GM08714 (cell line): Measurements from ENCODE around the gene VAT1.
"Not testable (repeated sequence)": the region's sequence is repeated elsewhere in the genome, so short reads cannot be mapped to it uniquely, and the experiment has no call there.

ENCODE experiments used
- H3K4me3 ChIP-seq: fragments of 200-500 bp; sonication (Bioruptor generic); 2 replicates; pipeline ENCODE4 v1.5.1; 2014; ENCODE audit warnings: mild to moderate bottlenecking, low read length, inconsistent platforms
- ZNF274 ChIP-seq: IDR thresholded peaks from 2 replicates; pipeline ENCODE4 v1.6.1; 2012; ENCODE audit warnings: mild to moderate bottlenecking, low read depth, low read length

VAT1 gene

GRCh38 chr17:43003542-43004172 is 18.5 kb downstream of the VAT1 start:
- H3K4me3 ChIP-seq: no peak overlapping the region
- no peak for TF ChIP-seq ZNF274

- not testable (repeated sequence) for H3K4me3 ChIP-seq
These were observed 21.3 kb downstream of the VAT1 start for GRCh38 chr17:43000894-43001293.

GRCh38 chr17:42999003-42999525 is 23.1 kb downstream of the VAT1 start:
- TF ChIP-seq ZNF274: no peak
- H3K4me3 ChIP-seq: peak overlapping the region; percentile 90

GRCh38 chr17:42997984-42998938 is 23.9 kb downstream of the VAT1 start, which contains the start of gene RPL27:
Gene RPL27, plus strand, starts transcription at chr17:42998419. Its CDS starts 332 bp downstream, at chr17:42998751.
- no peak for TF ChIP-seq ZNF274
- peak within 1 kb of the TSS; percentile 90 for H3K4me3 ChIP-seq

GRCh38 chr17:42997390-42997983 is 24.7 kb downstream of the VAT1 start:
- peak overlapping the region; percentile 1; the same call in 1 of the 2 replicates for H3K4me3 ChIP-seq
- no peak for TF ChIP-seq ZNF274

- H3K4me3 ChIP-seq: not testable (repeated sequence)
These were observed 28.3 kb downstream of the VAT1 start for GRCh38 chr17:42993913-42994312.

- TF ChIP-seq ZNF274: no peak
- no peak overlapping the region for H3K4me3 ChIP-seq
These were observed 29.3 kb downstream of the VAT1 start for GRCh38 chr17:42992872-42993271.

GRCh38 chr17:42991471-42991870 is 30.7 kb downstream of the VAT1 start:
- TF ChIP-seq ZNF274: no peak
- H3K4me3 ChIP-seq: no peak overlapping the region

GRCh38 chr17:42989726-42990652 is 32.2 kb downstream of the VAT1 start:
- H3K4me3 ChIP-seq: no peak overlapping the region

GRCh38 chr17:42989141-42989540 is 33.0 kb downstream of the VAT1 start:
- no peak for TF ChIP-seq ZNF274

More at GRCh38 chr17:42989726-42990652, 32.2 kb downstream of the VAT1 start:
- TF ChIP-seq ZNF274: no peak

GRCh38 chr17:42985225-42985624 is 37.0 kb downstream of the VAT1 start:
- no peak for TF ChIP-seq ZNF274

More at GRCh38 chr17:42989141-42989540, 33.0 kb downstream of the VAT1 start:
- H3K4me3 ChIP-seq: no peak overlapping the region

GRCh38 chr17:42982266-42982665 is 39.9 kb downstream of the VAT1 start:
- no peak for TF ChIP-seq ZNF274

More at GRCh38 chr17:42985225-42985624, 37.0 kb downstream of the VAT1 start:
- no peak overlapping the region for H3K4me3 ChIP-seq

GRCh38 chr17:42980766-42981397 is 41.3 kb downstream of the VAT1 start:
- H3K4me3 ChIP-seq: peak overlapping the region; percentile 85

More at GRCh38 chr17:42982266-42982665, 39.9 kb downstream of the VAT1 start:
- H3K4me3 ChIP-seq: no peak overlapping the region

More at GRCh38 chr17:42980766-42981397, 41.3 kb downstream of the VAT1 start:
- TF ChIP-seq ZNF274: no peak
